MM.1S (cell line): ENCODE measurements around the gene FBN2.

Experiments used
- DNase-seq: peaks from one replicate; pipeline ENCODE4 v3.0.0-alpha.2; 2015
- H2AFZ ChIP-seq: fragments of 300-600 bp; sonication (generic); 2 replicates; pipeline ENCODE4 v1.6.0; 2016; ENCODE audit warnings: antibody characterized with exemption, low read length
- H3F3A ChIP-seq: fragments of 300-600 bp; sonication (generic); 2 replicates; pipeline ENCODE4 v1.6.1; 2016; ENCODE audit warnings: mild to moderate bottlenecking, antibody characterized with exemption, low read length, moderate library complexity, mixed read lengths; ENCODE audit not compliant: insufficient read depth
- H3K27ac ChIP-seq: fragments of 300-600 bp; sonication (generic); 2 replicates; pipeline ENCODE4 v1.5.1; 2016; ENCODE audit warnings: mild to moderate bottlenecking, low read length
- H3K27me3 ChIP-seq: fragments of 300-600 bp; sonication (generic); replicated peaks from 2 replicates; pipeline ENCODE4 v1.6.0; 2016; ENCODE audit warnings: low read length; ENCODE audit not compliant: insufficient read depth
- H3K36me3 ChIP-seq: fragments of 300-600 bp; sonication (generic); replicated peaks from 2 replicates; pipeline ENCODE4 v1.6.1; 2016; ENCODE audit warnings: mild to moderate bottlenecking, low read length, mixed read lengths; ENCODE audit not compliant: insufficient read depth
- H3K4me1 ChIP-seq: fragments of 300-600 bp; sonication (generic); 2 replicates; pipeline ENCODE4 v1.6.1; 2016; ENCODE audit warnings: low read length, mixed read lengths
- H3K4me2 ChIP-seq: fragments of 300-600 bp; sonication (generic); 2 replicates; pipeline ENCODE4 v1.6.0; 2016; ENCODE audit warnings: low read depth, low read length
- H3K4me3 ChIP-seq: fragments of 300-600 bp; sonication (generic); 2 replicates; pipeline ENCODE4 v1.5.1; 2016; ENCODE audit warnings: low read length, mixed read lengths
- H3K79me2 ChIP-seq: fragments of 300-600 bp; sonication (generic); 2 replicates; pipeline ENCODE4 v1.6.1; 2016; ENCODE audit warnings: mixed run types, low read length, mixed read lengths
- H3K9ac ChIP-seq: fragments of 300-600 bp; sonication (generic); 2 replicates; pipeline ENCODE4 v1.6.1; 2016; ENCODE audit warnings: low read length, mixed read lengths
- H3K9me2 ChIP-seq: fragments of 300-600 bp; sonication (generic); replicated peaks from 2 replicates; pipeline ENCODE4 v1.6.1; 2016; ENCODE audit warnings: mild to moderate bottlenecking, low read length, mixed read lengths; ENCODE audit not compliant: insufficient read depth
- H3K9me3 ChIP-seq: fragments of 300-600 bp; sonication (generic); replicated peaks from 2 replicates; pipeline ENCODE4 v1.6.1; 2016; ENCODE audit warnings: mild to moderate bottlenecking, low read length, mixed read lengths; ENCODE audit not compliant: insufficient read depth
- H4K20me1 ChIP-seq: fragments of 300-600 bp; sonication (generic); 2 replicates; pipeline ENCODE4 v1.6.1; 2016; ENCODE audit warnings: mild to moderate bottlenecking, low read length, moderate library complexity, mixed read lengths; ENCODE audit not compliant: insufficient read depth
- EZH2 ChIP-seq: fragments of 300-600 bp; sonication (generic); optimal IDR thresholded peaks from 2 replicates; pipeline ENCODE3; 2017; ENCODE audit warnings: low read depth, mild to moderate bottlenecking, antibody characterized with exemption, low read length, mixed read lengths
- EZH2phosphoT487 ChIP-seq: fragments of 300-600 bp; sonication (generic); IDR thresholded peaks from 2 replicates; pipeline ENCODE4 v1.6.1; 2018; ENCODE audit warnings: antibody characterized with exemption, low read length
- TF ChIP-seq, protein P1 (sequence below): fragments of 300-600 bp; sonication (generic); IDR thresholded peaks from 2 replicates; pipeline ENCODE4 v1.5.1; 2016; ENCODE audit warnings: antibody characterized with exemption, low read length, mixed read lengths

FBN2 gene

GRCh38 chr5:128553747-128554146 is 15.7 kb upstream of the FBN2 start:
- H3K4me1 ChIP-seq, result no peaks in the 10 kb centered on the region
- no peak overlapping the region for H3K27ac ChIP-seq
- H2AFZ ChIP-seq, result no peak overlapping the region
- H3K9me2 ChIP-seq, result no peaks in the 10 kb centered on the region
- no peaks in the 10 kb centered on the region for H3K27me3 ChIP-seq
- TF ChIP-seq, protein P1, sequence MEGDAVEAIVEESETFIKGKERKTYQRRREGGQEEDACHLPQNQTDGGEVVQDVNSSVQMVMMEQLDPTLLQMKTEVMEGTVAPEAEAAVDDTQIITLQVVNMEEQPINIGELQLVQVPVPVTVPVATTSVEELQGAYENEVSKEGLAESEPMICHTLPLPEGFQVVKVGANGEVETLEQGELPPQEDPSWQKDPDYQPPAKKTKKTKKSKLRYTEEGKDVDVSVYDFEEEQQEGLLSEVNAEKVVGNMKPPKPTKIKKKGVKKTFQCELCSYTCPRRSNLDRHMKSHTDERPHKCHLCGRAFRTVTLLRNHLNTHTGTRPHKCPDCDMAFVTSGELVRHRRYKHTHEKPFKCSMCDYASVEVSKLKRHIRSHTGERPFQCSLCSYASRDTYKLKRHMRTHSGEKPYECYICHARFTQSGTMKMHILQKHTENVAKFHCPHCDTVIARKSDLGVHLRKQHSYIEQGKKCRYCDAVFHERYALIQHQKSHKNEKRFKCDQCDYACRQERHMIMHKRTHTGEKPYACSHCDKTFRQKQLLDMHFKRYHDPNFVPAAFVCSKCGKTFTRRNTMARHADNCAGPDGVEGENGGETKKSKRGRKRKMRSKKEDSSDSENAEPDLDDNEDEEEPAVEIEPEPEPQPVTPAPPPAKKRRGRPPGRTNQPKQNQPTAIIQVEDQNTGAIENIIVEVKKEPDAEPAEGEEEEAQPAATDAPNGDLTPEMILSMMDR, result no peak
- TF ChIP-seq EZH2 (no peak), EZH2phosphoT487 (no peak)
- H3K79me2 ChIP-seq, result no peaks in the 10 kb centered on the region
- no peaks in the 10 kb centered on the region for H4K20me1 ChIP-seq
- no peaks in the 10 kb centered on the region for H3K9me3 ChIP-seq
- H3K36me3 ChIP-seq, result no peaks in the 10 kb centered on the region
- no peak for DNase-seq
- H3K4me3 ChIP-seq, result no peak overlapping the region
- H3F3A ChIP-seq, result no peaks in the 10 kb centered on the region
- no peak overlapping the region for H3K4me2 ChIP-seq
- no peak overlapping the region for H3K9ac ChIP-seq

DNA sequence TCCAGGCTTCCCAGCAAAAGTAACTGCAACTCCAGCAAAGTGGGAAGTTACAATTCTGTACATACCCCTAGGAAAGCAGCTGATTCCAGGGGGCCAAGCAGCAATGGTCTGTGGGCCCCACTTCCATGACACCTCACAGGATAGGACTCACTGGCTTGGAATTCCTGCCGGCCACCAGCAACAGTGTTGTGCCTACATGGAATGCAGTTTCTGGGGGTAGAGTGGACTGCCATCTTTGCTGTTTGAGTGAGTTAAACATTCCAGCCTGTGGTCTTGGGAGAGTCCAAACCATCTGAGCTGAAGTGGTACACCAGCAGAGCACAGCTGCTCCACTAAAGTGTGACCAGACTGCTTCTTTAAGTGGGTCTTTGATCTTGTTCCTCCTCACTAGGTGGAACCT is 13.4 kb upstream of the FBN2 start:
- DNase-seq, result no peak
- H3K9ac ChIP-seq, result no peak overlapping the region
- no peak overlapping the region for H3K4me3 ChIP-seq
- H3K9me3 ChIP-seq, result no peaks in the 10 kb centered on the region
- no peaks in the 10 kb centered on the region for H3K79me2 ChIP-seq
- TF ChIP-seq, protein P1, result no peak
- TF ChIP-seq EZH2phosphoT487 (no peak), EZH2 (no peak)
- no peak overlapping the region for H3K4me2 ChIP-seq
- no peak overlapping the region for H3K27ac ChIP-seq
- H3K4me1 ChIP-seq, result no peaks in the 10 kb centered on the region
- H4K20me1 ChIP-seq, result no peaks in the 10 kb centered on the region
- H3K9me2 ChIP-seq, result no peaks in the 10 kb centered on the region
- no peaks in the 10 kb centered on the region for H3K36me3 ChIP-seq
- H3F3A ChIP-seq, result no peaks in the 10 kb centered on the region
- no peak overlapping the region for H2AFZ ChIP-seq
- no peaks in the 10 kb centered on the region for H3K27me3 ChIP-seq

- H3F3A ChIP-seq, result no peaks in the 10 kb centered on the region
- no peaks in the 10 kb centered on the region for H3K9me3 ChIP-seq
- H3K9ac ChIP-seq, result no peak overlapping the region
- no peaks in the 10 kb centered on the region for H3K9me2 ChIP-seq
- no peaks in the 10 kb centered on the region for H3K79me2 ChIP-seq
- H3K36me3 ChIP-seq, result no peaks in the 10 kb centered on the region
- H3K4me1 ChIP-seq, result no peaks in the 10 kb centered on the region
- H3K27ac ChIP-seq, result no peak overlapping the region
- no peak for TF ChIP-seq EZH2
- TF ChIP-seq, protein P1, result no peak
- no peak for TF ChIP-seq EZH2phosphoT487
- no peak overlapping the region for H3K4me2 ChIP-seq
- no peaks in the 10 kb centered on the region for H4K20me1 ChIP-seq
- H3K27me3 ChIP-seq, result no peaks in the 10 kb centered on the region
- no peak for DNase-seq
- no peak overlapping the region for H3K4me3 ChIP-seq
- no peak overlapping the region for H2AFZ ChIP-seq
Observed at GRCh38 chr5:128549496-128549895, 11.5 kb upstream of the FBN2 start.
